Measurements from ENCODE around the gene PLXNA2. TPM values are rescaled to one million over a fixed set of nuclear protein-coding genes. Genes with fewer than 3 reads are reported as not detected.

Gene PLXNA2
- total RNA-seq, 2 donors from 2014 or later, result 23.4 to 40.6 TPM

GRCh38 chr1:208036106-208036808 lies 207.9 kb downstream of the PLXNA2 start:
- DNase-seq (ENCODE audit: low spot score), result peak; percentile 26
- intact Hi-C loops (cut with DNase I), result no loop called here

- DNase-seq (ENCODE audit: low spot score), result peak; percentile 55
- intact Hi-C loops (cut with DNase I), result no loop called here
These were observed 210.0 kb downstream of the PLXNA2 start for GRCh38 chr1:208034135-208034534.

GRCh38 chr1:208033236-208033635 lies 210.9 kb downstream of the PLXNA2 start:
- intact Hi-C loops (cut with DNase I), result no loop called here
- peak; percentile 49 for DNase-seq (ENCODE audit: low spot score)

GRCh38 chr1:208031932-208032320 lies 212.3 kb downstream of the PLXNA2 start:
- intact Hi-C loops (cut with DNase I), result no loop called here
- DNase-seq (ENCODE audit: low spot score), result peak; percentile 59

GRCh38 chr1:208031316-208031931 lies 212.8 kb downstream of the PLXNA2 start:
- intact Hi-C loops (cut with DNase I), result no loop called here
- peak; percentile 58 for DNase-seq (ENCODE audit: low spot score)

- peak; percentile 90 for DNase-seq (ENCODE audit: low spot score)
- intact Hi-C loops (cut with DNase I), result no loop called here
These were observed 213.7 kb downstream of the PLXNA2 start for GRCh38 chr1:208030288-208031091.

GRCh38 chr1:208029381-208030287 lies 214.6 kb downstream of the PLXNA2 start:
- DNase-seq (ENCODE audit: low spot score), result peak; percentile 78
- intact Hi-C loops (cut with DNase I), result loop anchor here in 1 of 2 donors (10.0 kb wide), 1 partner anchor 65 kb away; no protein-coding TSS in a partner anchor

- intact Hi-C loops (cut with DNase I), result loop anchor here in 1 of 2 donors (10.0 kb wide), 1 partner anchor 66 kb away; no protein-coding TSS in a partner anchor
- DNase-seq (ENCODE audit: low spot score), result peak; percentile 72
These were observed 215.7 kb downstream of the PLXNA2 start for GRCh38 chr1:208028526-208028925.

- peak; percentile 41 for DNase-seq (ENCODE audit: low spot score)
- intact Hi-C loops (cut with DNase I), result loop anchor here in 1 of 2 donors (10.0 kb wide), 1 partner anchor 67 kb away; no protein-coding TSS in a partner anchor
These were observed 216.3 kb downstream of the PLXNA2 start for GRCh38 chr1:208027861-208028260.

- intact Hi-C loops (cut with DNase I), result loop anchor here in 1 of 2 donors (10.0 kb wide), 1 partner anchor 68 kb away; no protein-coding TSS in a partner anchor
- DNase-seq (ENCODE audit: low spot score), result peak; percentile 45
These were observed 217.2 kb downstream of the PLXNA2 start for GRCh38 chr1:208026880-208027438.

GRCh38 chr1:208025031-208025430 lies 219.2 kb downstream of the PLXNA2 start:
- peak; percentile 73 for DNase-seq (ENCODE audit: low spot score)
- intact Hi-C loops (cut with DNase I), result loop anchor here in 1 of 2 donors (10.0 kb wide), 1 partner anchor 70 kb away; no protein-coding TSS in a partner anchor

- peak; percentile 30 for DNase-seq (ENCODE audit: low spot score)
- intact Hi-C loops (cut with DNase I), result loop anchor here in 1 of 2 donors (10.0 kb wide), 1 partner anchor 70 kb away; no protein-coding TSS in a partner anchor
These were observed 219.8 kb downstream of the PLXNA2 start for GRCh38 chr1:208024406-208024805.

GRCh38 chr1:208019257-208019656 lies 224.9 kb downstream of the PLXNA2 start:
- no peak for DNase-seq (ENCODE audit: low spot score)
- intact Hi-C loops (cut with DNase I), result loop anchor here in 1 of 2 donors (10.0 kb wide), 1 partner anchor 1216 kb away; no protein-coding TSS in a partner anchor

GRCh38 chr1:208015255-208015654 lies 228.9 kb downstream of the PLXNA2 start:
- no peak for DNase-seq (ENCODE audit: low spot score)
- intact Hi-C loops (cut with DNase I), result loop anchor here in 1 of 2 donors (10.0 kb wide), 1 partner anchor 1220 kb away; no protein-coding TSS in a partner anchor

- no peak for DNase-seq (ENCODE audit: low spot score)
- intact Hi-C loops (cut with DNase I), result loop anchor here in 1 of 2 donors (10.0 kb wide), 1 partner anchor 1222 kb away; no protein-coding TSS in a partner anchor
These were observed 231.0 kb downstream of the PLXNA2 start for GRCh38 chr1:208013210-208013609.

- DNase-seq (ENCODE audit: low spot score), result no peak
- intact Hi-C loops (cut with DNase I), result loop anchor here in 1 of 2 donors (10.0 kb wide), 1 partner anchor 1222 kb away; no protein-coding TSS in a partner anchor
These were observed 231.5 kb downstream of the PLXNA2 start for GRCh38 chr1:208012721-208013120.

- intact Hi-C loops (cut with DNase I), result loop anchor here in 1 of 2 donors (10.0 kb wide), 1 partner anchor 1224 kb away; no protein-coding TSS in a partner anchor
- DNase-seq (ENCODE audit: low spot score), result no peak
These were observed 233.6 kb downstream of the PLXNA2 start for GRCh38 chr1:208010487-208011071.

Data from posterior vena cava (tissue), 2 donors.